ENCODE data around the gene STING1.

GRCh38 chr5:139461176-139461575, 21.4 kb downstream of the STING1 start:
- TF ChIP-seq, protein P1, sequence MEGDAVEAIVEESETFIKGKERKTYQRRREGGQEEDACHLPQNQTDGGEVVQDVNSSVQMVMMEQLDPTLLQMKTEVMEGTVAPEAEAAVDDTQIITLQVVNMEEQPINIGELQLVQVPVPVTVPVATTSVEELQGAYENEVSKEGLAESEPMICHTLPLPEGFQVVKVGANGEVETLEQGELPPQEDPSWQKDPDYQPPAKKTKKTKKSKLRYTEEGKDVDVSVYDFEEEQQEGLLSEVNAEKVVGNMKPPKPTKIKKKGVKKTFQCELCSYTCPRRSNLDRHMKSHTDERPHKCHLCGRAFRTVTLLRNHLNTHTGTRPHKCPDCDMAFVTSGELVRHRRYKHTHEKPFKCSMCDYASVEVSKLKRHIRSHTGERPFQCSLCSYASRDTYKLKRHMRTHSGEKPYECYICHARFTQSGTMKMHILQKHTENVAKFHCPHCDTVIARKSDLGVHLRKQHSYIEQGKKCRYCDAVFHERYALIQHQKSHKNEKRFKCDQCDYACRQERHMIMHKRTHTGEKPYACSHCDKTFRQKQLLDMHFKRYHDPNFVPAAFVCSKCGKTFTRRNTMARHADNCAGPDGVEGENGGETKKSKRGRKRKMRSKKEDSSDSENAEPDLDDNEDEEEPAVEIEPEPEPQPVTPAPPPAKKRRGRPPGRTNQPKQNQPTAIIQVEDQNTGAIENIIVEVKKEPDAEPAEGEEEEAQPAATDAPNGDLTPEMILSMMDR (IDR thresholded peaks at IDR 0.05), result no peak
- TF ChIP-seq, protein P2, sequence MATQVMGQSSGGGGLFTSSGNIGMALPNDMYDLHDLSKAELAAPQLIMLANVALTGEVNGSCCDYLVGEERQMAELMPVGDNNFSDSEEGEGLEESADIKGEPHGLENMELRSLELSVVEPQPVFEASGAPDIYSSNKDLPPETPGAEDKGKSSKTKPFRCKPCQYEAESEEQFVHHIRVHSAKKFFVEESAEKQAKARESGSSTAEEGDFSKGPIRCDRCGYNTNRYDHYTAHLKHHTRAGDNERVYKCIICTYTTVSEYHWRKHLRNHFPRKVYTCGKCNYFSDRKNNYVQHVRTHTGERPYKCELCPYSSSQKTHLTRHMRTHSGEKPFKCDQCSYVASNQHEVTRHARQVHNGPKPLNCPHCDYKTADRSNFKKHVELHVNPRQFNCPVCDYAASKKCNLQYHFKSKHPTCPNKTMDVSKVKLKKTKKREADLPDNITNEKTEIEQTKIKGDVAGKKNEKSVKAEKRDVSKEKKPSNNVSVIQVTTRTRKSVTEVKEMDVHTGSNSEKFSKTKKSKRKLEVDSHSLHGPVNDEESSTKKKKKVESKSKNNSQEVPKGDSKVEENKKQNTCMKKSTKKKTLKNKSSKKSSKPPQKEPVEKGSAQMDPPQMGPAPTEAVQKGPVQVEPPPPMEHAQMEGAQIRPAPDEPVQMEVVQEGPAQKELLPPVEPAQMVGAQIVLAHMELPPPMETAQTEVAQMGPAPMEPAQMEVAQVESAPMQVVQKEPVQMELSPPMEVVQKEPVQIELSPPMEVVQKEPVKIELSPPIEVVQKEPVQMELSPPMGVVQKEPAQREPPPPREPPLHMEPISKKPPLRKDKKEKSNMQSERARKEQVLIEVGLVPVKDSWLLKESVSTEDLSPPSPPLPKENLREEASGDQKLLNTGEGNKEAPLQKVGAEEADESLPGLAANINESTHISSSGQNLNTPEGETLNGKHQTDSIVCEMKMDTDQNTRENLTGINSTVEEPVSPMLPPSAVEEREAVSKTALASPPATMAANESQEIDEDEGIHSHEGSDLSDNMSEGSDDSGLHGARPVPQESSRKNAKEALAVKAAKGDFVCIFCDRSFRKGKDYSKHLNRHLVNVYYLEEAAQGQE (IDR thresholded peaks at IDR 0.05; ENCODE audit: insufficient read depth in 1 of 2, low read depth in 2 of 2, low read length in 1 of 2), result no peak
- TF ChIP-seq TCF7L2 (IDR thresholded peaks at IDR 0.05; ENCODE audit: low read depth, low read length), result no peak
- no peak for TF ChIP-seq POLR2AphosphoS5 (IDR thresholded peaks at IDR 0.05; ENCODE audit: low read depth, low read length)
- no peak for TF ChIP-seq SIN3A (IDR thresholded peaks at IDR 0.05; ENCODE audit: borderline replicate concordance, insufficient read depth, low read depth, low read length)
